Liver (tissue), 9 donors: ENCODE results near the gene CRELD2. TPM values are rescaled to one million over a fixed set of nuclear protein-coding genes. Genes with fewer than 3 reads are reported as not detected.
A peak's percentile ranks its signal among the peaks of the same experiment; 100 is the strongest.

ENCODE experiments used
- DNase-seq: peaks from one replicate; pipeline ENCODE4 v3.0.0-alpha.2; 2017; ENCODE audit warnings: low spot score
- H3K27ac ChIP-seq, 2 donors: one replicate each; pipeline ENCODE4 v1.7.0; 2013; ENCODE audit warnings: inconsistent platforms in 2 of 2, low read length in 2 of 2, control low read depth in 1 of 2, low read depth in 1 of 2, mild to moderate bottlenecking in 1 of 2
- H3K27me3 ChIP-seq, 4 donors: one replicate each; pipeline versions ENCODE4 v1.6.1 to v1.7.0; 2013; ENCODE audit warnings: low read length in 3 of 4, inconsistent platforms in 1 of 4, mild to moderate bottlenecking in 1 of 4, moderate library complexity in 1 of 4; ENCODE audit not compliant: control insufficient read depth in 4 of 4, insufficient read depth in 4 of 4
- H3K36me3 ChIP-seq, 4 donors: one replicate each; pipeline versions ENCODE4 v1.6.1 to v1.7.0; 2013; ENCODE audit warnings: low read length in 3 of 4, mild to moderate bottlenecking in 3 of 4, low read depth in 1 of 4, moderate library complexity in 1 of 4; ENCODE audit not compliant: control insufficient read depth in 4 of 4, insufficient read depth in 3 of 4
- H3K4me1 ChIP-seq, 4 donors: one replicate each; pipeline versions ENCODE4 v1.6.1 to v1.7.0; 2013; ENCODE audit warnings: low read length in 3 of 4, mild to moderate bottlenecking in 3 of 4, moderate library complexity in 1 of 4; ENCODE audit not compliant: control insufficient read depth in 4 of 4, insufficient read depth in 4 of 4
- H3K4me3 ChIP-seq, 3 donors: one replicate each; pipeline versions ENCODE4 v1.6.1 to v1.7.0; 2013; ENCODE audit warnings: low read length in 3 of 3, control low read depth in 1 of 3, low read depth in 1 of 3, mild to moderate bottlenecking in 1 of 3
- H3K9ac ChIP-seq, 2 donors: one replicate each; pipeline ENCODE4 v1.7.0; 2013; ENCODE audit warnings: low read length in 2 of 2, mild to moderate bottlenecking in 2 of 2, moderate library complexity in 2 of 2, control low read depth in 1 of 2, low read depth in 1 of 2
- H3K9me3 ChIP-seq, 4 donors: one replicate each; pipeline versions ENCODE4 v1.6.1 to v1.7.0; 2013; ENCODE audit warnings: low read length in 3 of 4; ENCODE audit not compliant: control insufficient read depth in 4 of 4
- EGR1 ChIP-seq, 2 donors: IDR thresholded peaks; 2 replicates each; pipeline ENCODE4 v1.6.1; 2016 to 2018; ENCODE audit warnings: antibody characterized with exemption in 2 of 2, low read depth in 2 of 2
- FOXA2 ChIP-seq: IDR thresholded peaks from 2 replicates; pipeline ENCODE4 v1.6.1; 2016; ENCODE audit warnings: antibody characterized with exemption
- GABPA ChIP-seq, 2 donors: IDR thresholded peaks in 1 of 2; conservative IDR thresholded peaks in 1 of 2; 2 replicates each; pipeline ENCODE4 v1.6.1; 2016; ENCODE audit warnings: antibody characterized with exemption in 2 of 2, mild to moderate bottlenecking in 1 of 2, moderate library complexity in 1 of 2
- HNF4A ChIP-seq, 2 donors: conservative IDR thresholded peaks; 2 replicates each; pipeline ENCODE4 v1.6.1; 2016; ENCODE audit warnings: antibody characterized with exemption in 2 of 2, mild to moderate bottlenecking in 2 of 2
- MAX ChIP-seq: IDR thresholded peaks from 2 replicates; pipeline ENCODE4 v1.6.1; 2016; ENCODE audit warnings: antibody characterized with exemption
- NR2F2 ChIP-seq: IDR thresholded peaks from 2 replicates; pipeline ENCODE4 v1.6.1; 2016; ENCODE audit warnings: antibody characterized with exemption
- RAD21 ChIP-seq, 2 donors: IDR thresholded peaks; 2 replicates each; pipeline ENCODE4 v1.6.1; 2016; ENCODE audit warnings: antibody characterized with exemption in 2 of 2, mild to moderate bottlenecking in 2 of 2
- REST ChIP-seq: IDR thresholded peaks from 2 replicates; pipeline ENCODE4 v1.6.1; 2016; ENCODE audit warnings: antibody characterized with exemption, mild to moderate bottlenecking
- SP1 ChIP-seq: IDR thresholded peaks from 2 replicates; pipeline ENCODE4 v1.6.1; 2018; ENCODE audit warnings: antibody characterized with exemption, mild to moderate bottlenecking
- TAF1 ChIP-seq: conservative IDR thresholded peaks from 2 replicates; pipeline ENCODE4 v1.6.1; 2016; ENCODE audit warnings: antibody characterized with exemption, mild to moderate bottlenecking
- YY1 ChIP-seq: IDR thresholded peaks from 2 replicates; pipeline ENCODE4 v1.6.1; 2016; ENCODE audit warnings: antibody characterized with exemption, mild to moderate bottlenecking
- ZBTB33 ChIP-seq: IDR thresholded peaks from 2 replicates; pipeline ENCODE4 v1.6.1; 2016; ENCODE audit warnings: antibody characterized with exemption
- WGBS: extraction: QIAGEN DNeasy Blood & Tissue Kit; methylation state at CpG from one replicate; pipeline ENCODE4 v1.1.7; 2013; 5-methylcytosine and 5-hydroxymethylcytosine counted together
- polyA plus RNA-seq, 2 donors: library from polyadenylated mRNA; stranded (reverse) in 1 of 2; unstranded in 1 of 2; fragments of 200-250 nt in 1 of 2; fragments of >200 nt in 1 of 2; fragmentation: Nextera tagmentation in 1 of 2; extraction: Ambion mirVana in 1 of 2; gene quantifications; one replicate each; pipeline versions ENCODE4 v1.2.1 to v1.2.3, GENCODE V29; 2013 to 2015
- total RNA-seq, 2 donors: library from RNA; depleted of rRNA; stranded (reverse); fragments of >200 nt; gene quantifications; one replicate each; pipeline ENCODE4 v1.2.3, GENCODE V29; 2014
- TF ChIP-seq, protein P1 (sequence below): fragments of 150-350 bp; IDR thresholded peaks from 2 replicates; pipeline ENCODE4 v1.5.1; 2017; ENCODE audit warnings: improper control_type of control experiment, low read depth, low read length; ENCODE audit not compliant: missing input control
- TF ChIP-seq, protein P2 (sequence below): IDR thresholded peaks from 2 replicates; pipeline ENCODE4 v1.6.1; 2016; ENCODE audit warnings: antibody characterized with exemption
- donor health status: healthy.
- donor health status: healthy.
- donor health status: healthy.
- donor health status: healthy.
- donor health status: healthy.

Gene CRELD2
- total and polyA plus RNA-seq, 4 donors: 17.2 to 98.1 (median 57.1) TPM

- DNase-seq: no peak
- Histone ChIP-seq H3K4me1 (peaks cover 2 to 30% (median 20%) of the 10 kb centered on the region in 4 donors), H3K9me3 (no peaks in the 10 kb centered on the region), H3K27ac (no peak overlapping the region), H3K36me3 (no peaks in the 10 kb centered on the region), H3K9ac (no peak overlapping the region), H3K4me3 (no peak overlapping the region), H3K27me3 (no peaks in the 10 kb centered on the region)
- no peak for TF ChIP-seq FOXA2
- TF ChIP-seq SP1: no peak
- no peak for TF ChIP-seq RAD21 (IDR thresholded peaks at IDR 0.05)
- 86% methylated on average over 17 of the region's 17 CpGs for WGBS
Observed at GRCh38 chr22:49946612-49947295, 28.3 kb downstream of the CRELD2 start.

DNA sequence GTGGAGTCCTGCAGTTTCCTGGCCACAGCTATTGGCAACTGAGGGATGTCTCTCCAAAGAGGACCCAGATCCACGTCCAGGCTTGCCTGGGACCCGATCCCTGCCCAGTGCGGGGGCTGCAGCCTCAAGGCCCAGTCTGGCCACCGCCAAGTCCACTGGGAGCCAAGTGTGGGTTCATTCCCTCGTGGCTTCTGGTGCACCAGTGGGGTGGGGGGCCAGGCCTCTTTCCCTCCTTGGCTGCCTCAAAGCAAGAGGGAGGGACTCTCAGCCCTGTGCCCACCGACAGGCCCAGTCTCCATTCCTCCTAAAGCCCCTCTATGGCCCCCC, 28.8 kb downstream of the CRELD2 start:
- H3K9ac ChIP-seq: no peak overlapping the region
- no peak for DNase-seq
- H3K4me1 ChIP-seq: peaks cover 2 to 31% (median 20%) of the 10 kb centered on the region in 4 donors
- H3K27me3 ChIP-seq: no peaks in the 10 kb centered on the region
- H3K27ac ChIP-seq: no peak overlapping the region
- H3K9me3 ChIP-seq: no peaks in the 10 kb centered on the region
- TF ChIP-seq ZBTB33 (no peak), SP1 (no peak), TAF1 (no peak), MAX (no peak), GABPA (IDR thresholded peaks at IDR 0.05 in 1 of 2, conservative IDR thresholded peaks at IDR 0.05 in 1 of 2) (no peak)
- no peaks in the 10 kb centered on the region for H3K36me3 ChIP-seq
- H3K4me3 ChIP-seq: no peak overlapping the region
- 86% methylated on average over 6 of the region's 6 CpGs for WGBS

DNA sequence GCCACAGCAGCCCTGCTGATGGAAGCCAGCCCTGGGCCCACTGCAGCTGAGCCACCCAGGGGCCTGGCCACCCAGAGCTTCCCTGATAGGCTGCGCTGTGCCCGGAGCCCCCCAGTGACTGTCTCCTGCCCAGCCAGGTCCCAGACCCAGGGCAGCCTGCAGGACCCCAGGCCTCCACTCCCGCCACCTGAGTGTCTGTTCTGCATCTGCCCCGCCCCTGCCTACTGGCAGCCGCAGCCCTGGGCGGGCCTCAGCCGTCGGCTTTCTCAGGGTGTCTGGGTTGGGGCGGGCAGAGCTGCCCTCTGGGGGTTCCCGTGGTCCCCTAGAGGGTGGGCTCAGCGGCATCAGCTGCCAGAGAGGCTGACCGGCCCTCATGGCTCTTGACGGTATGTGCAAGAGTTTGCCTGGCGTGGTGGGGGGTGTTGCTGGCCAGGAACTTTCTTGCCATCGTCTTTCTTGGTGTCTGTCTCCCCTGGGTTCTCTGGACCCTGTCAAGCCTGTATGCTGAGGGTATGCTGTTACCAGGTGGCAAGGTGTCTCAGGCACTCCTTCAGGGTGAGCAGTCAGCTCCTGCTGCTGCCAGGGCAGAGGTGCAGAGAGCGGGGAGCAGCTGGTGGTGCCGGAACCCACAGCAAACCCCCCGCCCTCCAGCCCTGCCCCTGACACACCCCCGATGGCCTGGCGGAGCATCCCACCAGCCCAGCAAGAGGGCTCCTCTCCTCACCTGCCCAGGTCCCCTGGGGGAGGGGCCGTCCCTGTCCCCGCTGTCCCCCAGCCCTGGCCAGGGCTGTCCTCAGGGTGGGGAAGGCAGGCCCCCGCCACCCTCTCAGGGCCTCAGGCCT, 29.9 kb downstream of the CRELD2 start:
- Histone ChIP-seq H3K27ac (no peak overlapping the region), H3K4me1 (peaks cover 2 to 37% (median 26%) of the 10 kb centered on the region in 4 donors), H3K36me3 (no peaks in the 10 kb centered on the region), H3K4me3 (peak overlapping the region in 1 of 3 donors; percentile 59), H3K27me3 (no peaks in the 10 kb centered on the region), H3K9me3 (no peaks in the 10 kb centered on the region), H3K9ac (no peak overlapping the region)
- TF ChIP-seq EGR1 (IDR thresholded peaks at IDR 0.05; ENCODE audit: low read depth in 2 of 2): no peak
- no peak for TF ChIP-seq REST
- no peak for TF ChIP-seq ZBTB33
- TF ChIP-seq HNF4A (conservative IDR thresholded peaks at IDR 0.05): no peak
- TF ChIP-seq TAF1: no peak
- TF ChIP-seq RAD21 (IDR thresholded peaks at IDR 0.05): no peak
- TF ChIP-seq, protein P1, sequence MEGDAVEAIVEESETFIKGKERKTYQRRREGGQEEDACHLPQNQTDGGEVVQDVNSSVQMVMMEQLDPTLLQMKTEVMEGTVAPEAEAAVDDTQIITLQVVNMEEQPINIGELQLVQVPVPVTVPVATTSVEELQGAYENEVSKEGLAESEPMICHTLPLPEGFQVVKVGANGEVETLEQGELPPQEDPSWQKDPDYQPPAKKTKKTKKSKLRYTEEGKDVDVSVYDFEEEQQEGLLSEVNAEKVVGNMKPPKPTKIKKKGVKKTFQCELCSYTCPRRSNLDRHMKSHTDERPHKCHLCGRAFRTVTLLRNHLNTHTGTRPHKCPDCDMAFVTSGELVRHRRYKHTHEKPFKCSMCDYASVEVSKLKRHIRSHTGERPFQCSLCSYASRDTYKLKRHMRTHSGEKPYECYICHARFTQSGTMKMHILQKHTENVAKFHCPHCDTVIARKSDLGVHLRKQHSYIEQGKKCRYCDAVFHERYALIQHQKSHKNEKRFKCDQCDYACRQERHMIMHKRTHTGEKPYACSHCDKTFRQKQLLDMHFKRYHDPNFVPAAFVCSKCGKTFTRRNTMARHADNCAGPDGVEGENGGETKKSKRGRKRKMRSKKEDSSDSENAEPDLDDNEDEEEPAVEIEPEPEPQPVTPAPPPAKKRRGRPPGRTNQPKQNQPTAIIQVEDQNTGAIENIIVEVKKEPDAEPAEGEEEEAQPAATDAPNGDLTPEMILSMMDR: no peak
- no peak for TF ChIP-seq SP1
- no peak for TF ChIP-seq FOXA2
- no peak for TF ChIP-seq GABPA (IDR thresholded peaks at IDR 0.05 in 1 of 2, conservative IDR thresholded peaks at IDR 0.05 in 1 of 2)
- TF ChIP-seq, protein P2, sequence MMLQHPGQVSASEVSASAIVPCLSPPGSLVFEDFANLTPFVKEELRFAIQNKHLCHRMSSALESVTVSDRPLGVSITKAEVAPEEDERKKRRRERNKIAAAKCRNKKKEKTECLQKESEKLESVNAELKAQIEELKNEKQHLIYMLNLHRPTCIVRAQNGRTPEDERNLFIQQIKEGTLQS: no peak
- TF ChIP-seq MAX: no peak
- no peak for TF ChIP-seq NR2F2
- TF ChIP-seq YY1: no peak
- 62% methylated on average over 23 of the region's 23 CpGs for WGBS
- DNase-seq: no peak
